Stimulated activated CD4-positive, alpha-beta T cell treated with anti-CD3 and anti-CD28 coated beads, Interleukin-12 subunit alpha, Interleukin-12 subunit beta, amount 100 ng/mL, for 24 hours (primary cell): ENCODE measurements around the gene FERMT1.
A peak's percentile ranks its signal among the peaks of the same experiment; 100 is the strongest.

Experiments
- DNase-seq, 2 experiments: peaks; one replicate each; pipeline ENCODE4 v3.0.0-alpha.2; 2020; ENCODE audit warnings: low read depth in 2 of 2

The FERMT1 gene, protein sequence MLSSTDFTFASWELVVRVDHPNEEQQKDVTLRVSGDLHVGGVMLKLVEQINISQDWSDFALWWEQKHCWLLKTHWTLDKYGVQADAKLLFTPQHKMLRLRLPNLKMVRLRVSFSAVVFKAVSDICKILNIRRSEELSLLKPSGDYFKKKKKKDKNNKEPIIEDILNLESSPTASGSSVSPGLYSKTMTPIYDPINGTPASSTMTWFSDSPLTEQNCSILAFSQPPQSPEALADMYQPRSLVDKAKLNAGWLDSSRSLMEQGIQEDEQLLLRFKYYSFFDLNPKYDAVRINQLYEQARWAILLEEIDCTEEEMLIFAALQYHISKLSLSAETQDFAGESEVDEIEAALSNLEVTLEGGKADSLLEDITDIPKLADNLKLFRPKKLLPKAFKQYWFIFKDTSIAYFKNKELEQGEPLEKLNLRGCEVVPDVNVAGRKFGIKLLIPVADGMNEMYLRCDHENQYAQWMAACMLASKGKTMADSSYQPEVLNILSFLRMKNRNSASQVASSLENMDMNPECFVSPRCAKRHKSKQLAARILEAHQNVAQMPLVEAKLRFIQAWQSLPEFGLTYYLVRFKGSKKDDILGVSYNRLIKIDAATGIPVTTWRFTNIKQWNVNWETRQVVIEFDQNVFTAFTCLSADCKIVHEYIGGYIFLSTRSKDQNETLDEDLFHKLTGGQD

GRCh38 chr20:6122873-6123648 lies at the start of gene FERMT1:
TSS of gene FERMT1 (minus strand) at chr20:6123030. CDS start at chr20:6119554, 3,476 bp downstream.
- peak; percentile 20 to 45 for DNase-seq

GRCh38 chr20:6169251-6169650 lies 46.4 kb upstream of the FERMT1 start:
- no peak for DNase-seq

GRCh38 chr20:6168204-6168603 lies 45.4 kb upstream of the FERMT1 start:
- DNase-seq, result no peak

DNA sequence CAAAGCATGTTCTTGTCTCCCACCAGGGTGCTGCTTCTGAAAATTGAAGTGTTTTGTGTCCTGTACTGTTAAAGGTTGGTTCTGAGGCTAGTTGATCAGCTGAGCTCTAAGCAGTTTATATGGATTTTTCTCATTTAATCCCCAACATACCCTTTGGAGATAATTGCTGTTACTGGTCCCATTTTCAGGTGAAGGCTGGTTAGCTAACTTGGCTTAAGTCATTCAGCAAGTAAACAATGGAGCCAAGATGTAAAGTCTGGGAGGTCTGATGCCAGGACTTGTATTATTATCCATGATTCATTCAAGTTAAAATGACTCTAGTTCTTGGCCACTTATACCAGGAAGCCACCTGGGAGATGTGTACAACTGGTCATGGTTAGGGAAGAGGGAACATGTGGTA lies 42.5 kb upstream of the FERMT1 start:
- no peak for DNase-seq

- DNase-seq, result no peak
Observed at GRCh38 chr20:6164421-6165341, 41.9 kb upstream of the FERMT1 start.

- DNase-seq, result no peak
Observed at GRCh38 chr20:6160736-6161135, 37.9 kb upstream of the FERMT1 start.

DNA sequence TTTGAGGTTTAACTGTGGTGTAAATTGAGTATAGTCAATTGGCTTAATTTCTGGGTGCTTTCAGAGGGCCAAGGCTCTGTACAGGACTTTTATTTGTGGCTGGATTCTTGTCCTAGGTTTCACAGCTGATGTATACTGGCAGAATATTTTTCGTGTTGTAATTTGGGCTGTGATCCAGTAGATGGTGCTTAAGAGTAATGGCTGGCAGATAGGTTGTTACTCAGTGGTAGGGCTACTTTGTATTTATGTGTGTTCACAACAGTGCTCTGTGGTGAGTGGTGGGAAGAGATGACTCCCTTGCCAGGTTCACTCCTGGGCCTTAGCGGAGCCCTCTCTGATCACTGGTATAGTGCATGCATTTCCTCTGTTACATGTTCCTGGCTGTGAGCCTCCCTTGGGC lies 34.5 kb upstream of the FERMT1 start:
- no peak for DNase-seq

GRCh38 chr20:6152777-6153176 lies 29.9 kb upstream of the FERMT1 start:
- no peak for DNase-seq

- no peak for DNase-seq
Observed at GRCh38 chr20:6148073-6148472, 25.2 kb upstream of the FERMT1 start.

- peak in 1 of 2 experiments; percentile 33 for DNase-seq
Observed at GRCh38 chr20:6142348-6142993, 19.6 kb upstream of the FERMT1 start.

DNA sequence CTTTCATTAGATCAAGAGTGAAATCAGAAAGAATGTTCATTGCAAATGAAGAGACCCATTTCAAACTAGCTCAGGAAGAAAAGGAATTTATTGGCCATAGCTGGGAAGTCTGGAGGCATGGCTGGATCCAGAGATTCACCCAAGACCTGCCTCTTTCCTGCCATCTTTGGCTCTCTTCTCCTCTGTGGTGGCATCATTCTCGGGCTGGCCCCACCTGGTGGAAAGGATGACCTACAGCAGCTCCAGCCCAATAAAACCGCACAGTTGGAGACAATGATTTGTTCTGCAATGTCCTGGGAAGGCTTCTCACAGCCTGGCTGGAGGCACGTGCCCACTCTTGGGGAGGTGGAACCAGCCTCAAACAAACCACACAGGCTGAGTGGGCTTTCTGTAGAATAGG lies 18.1 kb upstream of the FERMT1 start:
- DNase-seq, result no peak

DNA sequence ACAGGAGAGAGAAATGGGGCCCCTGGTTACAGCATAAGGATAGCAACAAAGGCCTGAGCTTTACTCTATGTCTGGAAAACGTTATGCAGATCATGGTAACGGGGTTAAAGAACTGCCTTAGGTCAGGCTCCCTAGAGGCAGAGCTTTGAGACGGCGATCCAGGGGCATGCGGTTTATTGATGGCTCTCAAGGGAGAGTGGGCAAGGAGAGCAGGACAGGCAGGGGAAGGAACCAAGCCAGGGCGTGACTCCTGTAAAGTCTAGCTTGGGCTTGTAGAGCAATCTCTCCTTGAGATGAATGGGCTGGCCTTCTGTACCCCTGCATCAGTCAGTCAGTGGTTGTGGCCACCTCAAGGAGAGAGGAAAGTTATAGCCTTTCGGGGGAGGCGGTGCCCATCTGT lies 12.5 kb upstream of the FERMT1 start:
- DNase-seq, result no peak

DNA sequence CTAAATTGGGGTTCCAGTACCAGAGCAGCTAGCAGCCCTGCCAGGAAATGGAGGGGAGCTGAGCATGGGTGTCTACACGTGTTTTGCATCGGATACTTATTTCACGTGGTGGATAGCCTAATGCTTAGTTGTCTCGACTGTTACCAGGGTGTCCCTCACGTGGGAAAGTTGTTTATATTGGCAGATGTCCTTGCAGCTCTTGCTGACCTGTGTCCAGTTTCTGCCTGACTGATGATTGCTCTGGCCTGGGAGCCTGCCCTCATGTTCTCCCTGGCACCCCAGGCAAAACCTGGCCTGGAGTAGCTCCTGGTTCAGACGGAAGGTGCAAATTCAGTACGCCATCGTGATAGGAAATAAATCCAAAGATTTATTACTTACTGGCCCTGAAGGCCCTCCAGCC lies 11.8 kb upstream of the FERMT1 start:
- DNase-seq, result no peak

GRCh38 chr20:6130045-6130444 lies 7.2 kb upstream of the FERMT1 start:
- DNase-seq, result no peak

- DNase-seq, result no peak
Observed at GRCh38 chr20:6127825-6128224, 5.0 kb upstream of the FERMT1 start.

- no peak for DNase-seq
Observed at GRCh38 chr20:6126846-6127245, 4.0 kb upstream of the FERMT1 start.

GRCh38 chr20:6123649-6124014 lies 802 bp upstream of the FERMT1 start:
- no peak for DNase-seq

- DNase-seq, result no peak
Observed at GRCh38 chr20:6122111-6122872, 538 bp downstream of the FERMT1 start.

DNA sequence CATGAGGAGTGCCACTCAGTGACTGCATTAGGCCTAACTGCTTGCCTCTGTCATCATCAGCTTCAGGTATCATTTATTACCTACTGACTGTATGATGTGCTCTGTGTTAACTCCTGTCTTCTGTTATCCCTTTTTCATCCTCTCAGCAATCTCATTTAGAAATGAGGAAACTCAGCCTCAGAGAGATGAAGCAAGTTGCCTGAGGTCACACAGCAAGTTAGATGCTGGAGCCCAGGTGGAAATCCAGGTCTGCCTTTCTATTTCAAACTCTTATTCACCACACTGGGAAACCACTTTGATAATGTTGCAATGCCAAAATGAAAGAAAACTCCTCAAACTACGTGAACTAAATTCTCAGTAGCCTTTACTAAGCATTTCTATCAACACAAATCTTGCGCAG lies 1.3 kb downstream of the FERMT1 start:
- DNase-seq, result no peak

DNA sequence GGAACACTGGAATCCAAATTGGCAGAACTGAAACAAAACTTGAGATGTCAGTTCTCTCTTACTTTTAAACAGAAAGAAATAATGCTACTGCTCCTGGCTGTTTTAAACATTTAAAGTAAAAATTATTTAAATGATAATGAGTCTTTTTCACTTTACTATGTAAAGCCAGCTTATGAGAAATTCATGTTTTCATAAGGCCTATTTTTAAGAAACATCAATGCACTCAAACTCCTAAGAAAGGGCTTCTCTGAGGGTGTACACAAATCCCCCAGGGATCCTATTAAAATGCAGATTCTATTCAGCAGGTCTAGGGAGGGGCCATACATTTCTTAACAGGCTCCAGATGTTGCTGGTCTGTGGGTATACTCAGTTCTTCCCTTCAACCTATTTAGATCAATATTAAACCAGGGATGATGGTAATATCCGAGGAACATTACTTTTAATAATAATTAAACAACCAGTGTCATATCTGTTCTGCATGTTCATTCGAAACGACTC lies 2.3 kb downstream of the FERMT1 start:
- no peak for DNase-seq
